Liver (tissue), 9 donors: Measurements from ENCODE around the gene GFRA1. TPM values are rescaled to one million over a fixed set of nuclear protein-coding genes. Genes with fewer than 3 reads are reported as not detected.

ENCODE experiments used
- DNase-seq: peaks from one replicate; pipeline ENCODE4 v3.0.0-alpha.2; 2017; ENCODE audit warnings: low spot score
- H3K27ac ChIP-seq, 2 donors: one replicate each; pipeline ENCODE4 v1.7.0; 2013; ENCODE audit warnings: inconsistent platforms in 2 of 2, low read length in 2 of 2, control low read depth in 1 of 2, low read depth in 1 of 2, mild to moderate bottlenecking in 1 of 2
- H3K27me3 ChIP-seq, 4 donors: one replicate each; pipeline versions ENCODE4 v1.6.1 to v1.7.0; 2013; ENCODE audit warnings: low read length in 3 of 4, inconsistent platforms in 1 of 4, mild to moderate bottlenecking in 1 of 4, moderate library complexity in 1 of 4; ENCODE audit not compliant: control insufficient read depth in 4 of 4, insufficient read depth in 4 of 4
- H3K36me3 ChIP-seq, 4 donors: one replicate each; pipeline versions ENCODE4 v1.6.1 to v1.7.0; 2013; ENCODE audit warnings: low read length in 3 of 4, mild to moderate bottlenecking in 3 of 4, low read depth in 1 of 4, moderate library complexity in 1 of 4; ENCODE audit not compliant: control insufficient read depth in 4 of 4, insufficient read depth in 3 of 4
- H3K4me1 ChIP-seq, 4 donors: one replicate each; pipeline versions ENCODE4 v1.6.1 to v1.7.0; 2013; ENCODE audit warnings: low read length in 3 of 4, mild to moderate bottlenecking in 3 of 4, moderate library complexity in 1 of 4; ENCODE audit not compliant: control insufficient read depth in 4 of 4, insufficient read depth in 4 of 4
- H3K4me3 ChIP-seq, 3 donors: one replicate each; pipeline versions ENCODE4 v1.6.1 to v1.7.0; 2013; ENCODE audit warnings: low read length in 3 of 3, control low read depth in 1 of 3, low read depth in 1 of 3, mild to moderate bottlenecking in 1 of 3
- H3K9ac ChIP-seq, 2 donors: one replicate each; pipeline ENCODE4 v1.7.0; 2013; ENCODE audit warnings: low read length in 2 of 2, mild to moderate bottlenecking in 2 of 2, moderate library complexity in 2 of 2, control low read depth in 1 of 2, low read depth in 1 of 2
- H3K9me3 ChIP-seq, 4 donors: one replicate each; pipeline versions ENCODE4 v1.6.1 to v1.7.0; 2013; ENCODE audit warnings: low read length in 3 of 4; ENCODE audit not compliant: control insufficient read depth in 4 of 4
- ATF3 ChIP-seq: IDR thresholded peaks from 2 replicates; pipeline ENCODE4 v1.6.1; 2016; ENCODE audit warnings: antibody characterized with exemption
- CTCF ChIP-seq: fragments of 150-350 bp; IDR thresholded peaks from 2 replicates; pipeline ENCODE4 v1.5.1; 2017; ENCODE audit warnings: improper control_type of control experiment, low read depth, low read length; ENCODE audit not compliant: missing input control
- EGR1 ChIP-seq, 2 donors: IDR thresholded peaks; 2 replicates each; pipeline ENCODE4 v1.6.1; 2016 to 2018; ENCODE audit warnings: antibody characterized with exemption in 2 of 2, low read depth in 2 of 2
- FOXA1 ChIP-seq: IDR thresholded peaks from 2 replicates; pipeline ENCODE4 v1.6.1; 2016; ENCODE audit warnings: antibody characterized with exemption
- FOXA2 ChIP-seq: IDR thresholded peaks from 2 replicates; pipeline ENCODE4 v1.6.1; 2016; ENCODE audit warnings: antibody characterized with exemption
- GABPA ChIP-seq, 2 donors: IDR thresholded peaks in 1 of 2; conservative IDR thresholded peaks in 1 of 2; 2 replicates each; pipeline ENCODE4 v1.6.1; 2016; ENCODE audit warnings: antibody characterized with exemption in 2 of 2, mild to moderate bottlenecking in 1 of 2, moderate library complexity in 1 of 2
- HNF4A ChIP-seq, 2 donors: conservative IDR thresholded peaks; 2 replicates each; pipeline ENCODE4 v1.6.1; 2016; ENCODE audit warnings: antibody characterized with exemption in 2 of 2, mild to moderate bottlenecking in 2 of 2
- HNF4G ChIP-seq: IDR thresholded peaks from 2 replicates; pipeline ENCODE4 v1.6.1; 2016; ENCODE audit warnings: antibody characterized with exemption
- JUND ChIP-seq, 2 donors: IDR thresholded peaks; 2 replicates each; pipeline ENCODE4 v1.6.1; 2016; ENCODE audit warnings: antibody characterized with exemption in 2 of 2
- MAX ChIP-seq: IDR thresholded peaks from 2 replicates; pipeline ENCODE4 v1.6.1; 2016; ENCODE audit warnings: antibody characterized with exemption
- NR2F2 ChIP-seq: IDR thresholded peaks from 2 replicates; pipeline ENCODE4 v1.6.1; 2016; ENCODE audit warnings: antibody characterized with exemption
- RAD21 ChIP-seq, 2 donors: IDR thresholded peaks; 2 replicates each; pipeline ENCODE4 v1.6.1; 2016; ENCODE audit warnings: antibody characterized with exemption in 2 of 2, mild to moderate bottlenecking in 2 of 2
- REST ChIP-seq: IDR thresholded peaks from 2 replicates; pipeline ENCODE4 v1.6.1; 2016; ENCODE audit warnings: antibody characterized with exemption, mild to moderate bottlenecking
- RXRA ChIP-seq, 2 donors: IDR thresholded peaks; 2 replicates each; pipeline ENCODE4 v1.6.1; 2017 to 2018; ENCODE audit warnings: antibody characterized with exemption in 2 of 2, mild to moderate bottlenecking in 1 of 2
- SP1 ChIP-seq: IDR thresholded peaks from 2 replicates; pipeline ENCODE4 v1.6.1; 2018; ENCODE audit warnings: antibody characterized with exemption, mild to moderate bottlenecking
- TAF1 ChIP-seq: conservative IDR thresholded peaks from 2 replicates; pipeline ENCODE4 v1.6.1; 2016; ENCODE audit warnings: antibody characterized with exemption, mild to moderate bottlenecking
- YY1 ChIP-seq: IDR thresholded peaks from 2 replicates; pipeline ENCODE4 v1.6.1; 2016; ENCODE audit warnings: antibody characterized with exemption, mild to moderate bottlenecking
- ZBTB33 ChIP-seq: IDR thresholded peaks from 2 replicates; pipeline ENCODE4 v1.6.1; 2016; ENCODE audit warnings: antibody characterized with exemption
- WGBS: extraction: QIAGEN DNeasy Blood & Tissue Kit; methylation state at CpG from one replicate; pipeline ENCODE4 v1.1.7; 2013; 5-methylcytosine and 5-hydroxymethylcytosine counted together
- polyA plus RNA-seq, 2 donors: library from polyadenylated mRNA; stranded (reverse) in 1 of 2; unstranded in 1 of 2; fragments of 200-250 nt in 1 of 2; fragments of >200 nt in 1 of 2; fragmentation: Nextera tagmentation in 1 of 2; extraction: Ambion mirVana in 1 of 2; gene quantifications; one replicate each; pipeline versions ENCODE4 v1.2.1 to v1.2.3, GENCODE V29; 2013 to 2015
- total RNA-seq, 2 donors: library from RNA; depleted of rRNA; stranded (reverse); fragments of >200 nt; gene quantifications; one replicate each; pipeline ENCODE4 v1.2.3, GENCODE V29; 2014
- donor health status: healthy.
- donor health status: healthy.
- donor health status: healthy.
- donor health status: healthy.
- donor health status: healthy.

The GFRA1 gene
- total and polyA plus RNA-seq, 4 donors: 14.2 to 53.6 (median 17.8) TPM

- Histone ChIP-seq H3K27ac (no peak overlapping the region), H3K36me3 (no peaks in the 10 kb centered on the region), H3K9me3 (no peaks in the 10 kb centered on the region), H3K9ac (no peak overlapping the region), H3K4me1 (no peaks in the 10 kb centered on the region), H3K4me3 (no peak overlapping the region), H3K27me3 (no peaks in the 10 kb centered on the region)
- 81% methylated on average over 1 of the region's 1 CpG for WGBS
- DNase-seq: no peak
- TF ChIP-seq TAF1 (no peak), MAX (no peak), CTCF (no peak), YY1 (no peak), RAD21 (IDR thresholded peaks at IDR 0.05) (no peak), NR2F2 (no peak), EGR1 (IDR thresholded peaks at IDR 0.05; ENCODE audit: low read depth in 2 of 2) (no peak), RXRA (IDR thresholded peaks at IDR 0.05) (no peak), ZBTB33 (no peak), HNF4G (no peak), FOXA1 (no peak), ATF3 (no peak), FOXA2 (no peak), GABPA (IDR thresholded peaks at IDR 0.05 in 1 of 2, conservative IDR thresholded peaks at IDR 0.05 in 1 of 2) (no peak), REST (no peak), SP1 (no peak), HNF4A (conservative IDR thresholded peaks at IDR 0.05) (no peak), JUND (IDR thresholded peaks at IDR 0.05) (no peak)
Measured at GRCh38 chr10:116304923-116305322, 31.9 kb upstream of the GFRA1 start.
